Hepatocyte (in vitro differentiated cells): Measurements from ENCODE around the gene ZNF831. TPM values are rescaled to one million over a fixed set of nuclear protein-coding genes. Genes with fewer than 3 reads are reported as not detected.

Experiments
- DNase-seq: peaks from one replicate; pipeline ENCODE4 v3.0.0-alpha.2; 2016; ENCODE audit warnings: low spot score
- H2AFZ ChIP-seq: fragments of 200-600 bp; sonication (generic); 2 replicates; pipeline ENCODE4 v1.6.0; 2016; ENCODE audit warnings: antibody characterized with exemption, mild to moderate bottlenecking
- H3K27ac ChIP-seq: fragments of 200-600 bp; sonication (generic); 2 replicates; pipeline ENCODE4 v1.5.1; 2016; ENCODE audit warnings: mild to moderate bottlenecking
- H3K27me3 ChIP-seq: fragments of 200-600 bp; sonication (generic); 2 replicates; pipeline ENCODE4 v1.6.1; 2016
- H3K36me3 ChIP-seq: fragments of 200-600 bp; sonication (generic); replicated peaks from 2 replicates; pipeline ENCODE4 v1.5.1; 2016; ENCODE audit warnings: low read depth; ENCODE audit not compliant: insufficient read depth
- H3K4me1 ChIP-seq: fragments of 200-600 bp; sonication (generic); 2 replicates; pipeline ENCODE4 v1.5.1; 2016; ENCODE audit warnings: mild to moderate bottlenecking, moderate library complexity; ENCODE audit not compliant: insufficient read depth
- H3K4me2 ChIP-seq: fragments of 200-600 bp; sonication (generic); 2 replicates; pipeline ENCODE4 v1.6.0; 2016
- H3K4me3 ChIP-seq: fragments of 200-600 bp; sonication (generic); 2 replicates; pipeline ENCODE4 v1.5.1; 2016; ENCODE audit warnings: mild to moderate bottlenecking
- H3K79me2 ChIP-seq: fragments of 200-600 bp; sonication (generic); 2 replicates; pipeline ENCODE4 v1.6.0; 2017; ENCODE audit warnings: mild to moderate bottlenecking
- H3K9me2 ChIP-seq: fragments of 200-600 bp; sonication (generic); replicated peaks from 2 replicates; pipeline ENCODE4 v1.6.0; 2017; ENCODE audit warnings: mild to moderate bottlenecking; ENCODE audit not compliant: insufficient read depth
- H3K9me3 ChIP-seq: fragments of 200-600 bp; sonication (generic); 2 replicates; pipeline ENCODE4 v1.5.1; 2016; ENCODE audit warnings: low read depth, mild to moderate bottlenecking
- H4K20me1 ChIP-seq: fragments of 200-600 bp; sonication (generic); 2 replicates; pipeline ENCODE4 v1.6.0; 2016; ENCODE audit warnings: mild to moderate bottlenecking; ENCODE audit not compliant: insufficient read depth, poor library complexity, severe bottlenecking
- EZH2 ChIP-seq: fragments of 200-600 bp; sonication (generic); IDR thresholded peaks from 2 replicates; pipeline ENCODE4 v1.6.1; 2016; ENCODE audit warnings: antibody characterized with exemption, mild to moderate bottlenecking, borderline replicate concordance
- EZH2phosphoT487 ChIP-seq: fragments of 200-600 bp; sonication (generic); IDR thresholded peaks from one replicate; pipeline ENCODE4 v1.6.1; 2018; ENCODE audit warnings: antibody characterized with exemption, mild to moderate bottlenecking, low read depth, moderate library complexity; ENCODE audit not compliant: unreplicated experiment, severe bottlenecking
- WGBS: methylation state at CpG from one replicate; pipeline ENCODE4 v1.1.6; 2016; ENCODE audit warnings: low lambda C conversion rate; ENCODE audit errors: missing lambda C conversion rate; 5-methylcytosine and 5-hydroxymethylcytosine counted together
- polyA plus RNA-seq: library from polyadenylated mRNA; unstranded; fragments of >200 nt; fragmentation: Nextera tagmentation; extraction: Ambion mirVana; gene quantifications from 2 replicates; pipeline ENCODE4 v1.2.1, GENCODE V29; 2016
- total RNA-seq: library from RNA; depleted of rRNA; stranded (reverse); fragments of >200 nt; gene quantifications from 2 replicates; pipeline ENCODE4 v1.2.3, GENCODE V29; 2014
- TF ChIP-seq, protein P1 (sequence below): fragments of 200-600 bp; sonication (generic); IDR thresholded peaks from 2 replicates; pipeline ENCODE4 v1.5.1; 2016; ENCODE audit warnings: antibody characterized with exemption, mild to moderate bottlenecking; ENCODE audit not compliant: poor library complexity

ZNF831 gene
- total and polyA plus RNA-seq, 2 experiments from 2014 or later, result not detected

GRCh38 chr20:59291740-59292383 lies 128.2 kb downstream of the ZNF831 start:
- Histone ChIP-seq H3K36me3 (no peaks in the 10 kb centered on the region), H3K9me3 (no peaks in the 10 kb centered on the region), H3K4me1 (no peaks in the 10 kb centered on the region), H3K4me3 (no peak overlapping the region), H3K27me3 (peaks cover 12% of the 10 kb centered on the region), H3K27ac (no peak overlapping the region), H3K79me2 (no peaks in the 10 kb centered on the region), H3K4me2 (no peak overlapping the region), H4K20me1 (no peaks in the 10 kb centered on the region), H2AFZ (no peak overlapping the region), H3K9me2 (no peaks in the 10 kb centered on the region)
- peak; percentile 44 for DNase-seq
- 88% methylated on average over 19 of the region's 19 CpGs for WGBS
- TF ChIP-seq, protein P1, sequence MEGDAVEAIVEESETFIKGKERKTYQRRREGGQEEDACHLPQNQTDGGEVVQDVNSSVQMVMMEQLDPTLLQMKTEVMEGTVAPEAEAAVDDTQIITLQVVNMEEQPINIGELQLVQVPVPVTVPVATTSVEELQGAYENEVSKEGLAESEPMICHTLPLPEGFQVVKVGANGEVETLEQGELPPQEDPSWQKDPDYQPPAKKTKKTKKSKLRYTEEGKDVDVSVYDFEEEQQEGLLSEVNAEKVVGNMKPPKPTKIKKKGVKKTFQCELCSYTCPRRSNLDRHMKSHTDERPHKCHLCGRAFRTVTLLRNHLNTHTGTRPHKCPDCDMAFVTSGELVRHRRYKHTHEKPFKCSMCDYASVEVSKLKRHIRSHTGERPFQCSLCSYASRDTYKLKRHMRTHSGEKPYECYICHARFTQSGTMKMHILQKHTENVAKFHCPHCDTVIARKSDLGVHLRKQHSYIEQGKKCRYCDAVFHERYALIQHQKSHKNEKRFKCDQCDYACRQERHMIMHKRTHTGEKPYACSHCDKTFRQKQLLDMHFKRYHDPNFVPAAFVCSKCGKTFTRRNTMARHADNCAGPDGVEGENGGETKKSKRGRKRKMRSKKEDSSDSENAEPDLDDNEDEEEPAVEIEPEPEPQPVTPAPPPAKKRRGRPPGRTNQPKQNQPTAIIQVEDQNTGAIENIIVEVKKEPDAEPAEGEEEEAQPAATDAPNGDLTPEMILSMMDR, result no peak
- no peak for TF ChIP-seq EZH2
- TF ChIP-seq EZH2phosphoT487, result no peak

DNA sequence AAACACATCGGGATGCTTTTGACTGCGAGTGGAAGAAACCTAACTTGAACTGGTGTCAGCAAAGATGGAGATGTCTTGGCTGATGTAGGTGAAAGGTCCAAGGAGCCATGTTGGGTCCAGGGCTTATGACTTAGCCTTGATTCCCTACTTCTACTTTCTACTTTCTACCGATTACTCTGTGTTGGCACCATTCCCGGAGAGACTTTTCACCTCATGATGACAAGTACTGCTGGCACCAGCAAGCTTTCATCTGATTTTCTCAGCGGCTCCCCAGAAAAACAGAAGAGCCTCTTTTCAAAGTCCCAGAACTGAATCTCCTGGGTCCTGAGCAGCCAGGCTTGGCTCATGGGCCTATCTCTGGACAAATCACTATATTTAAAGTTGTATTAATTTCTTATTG lies 131.9 kb downstream of the ZNF831 start:
- H4K20me1 ChIP-seq, result no peaks in the 10 kb centered on the region
- H3K36me3 ChIP-seq, result no peaks in the 10 kb centered on the region
- no peak for TF ChIP-seq EZH2phosphoT487
- no peak for TF ChIP-seq EZH2
- TF ChIP-seq, protein P1, result no peak
- no peak overlapping the region for H2AFZ ChIP-seq
- 67% methylated on average over 5 of the region's 5 CpGs for WGBS
- H3K4me1 ChIP-seq, result peaks cover 9% of the 10 kb centered on the region
- no peak overlapping the region for H3K4me2 ChIP-seq
- H3K27ac ChIP-seq, result no peak overlapping the region
- H3K4me3 ChIP-seq, result no peak overlapping the region
- no peaks in the 10 kb centered on the region for H3K79me2 ChIP-seq
- H3K27me3 ChIP-seq, result peaks cover 27% of the 10 kb centered on the region
- DNase-seq, result no peak
- no peaks in the 10 kb centered on the region for H3K9me2 ChIP-seq
- no peaks in the 10 kb centered on the region for H3K9me3 ChIP-seq

GRCh38 chr20:59297686-59298085 lies 134.1 kb downstream of the ZNF831 start:
- peaks cover 49% of the 10 kb centered on the region for H3K27me3 ChIP-seq
- H3K4me2 ChIP-seq, result no peak overlapping the region
- DNase-seq, result no peak
- H3K79me2 ChIP-seq, result no peaks in the 10 kb centered on the region
- H3K9me2 ChIP-seq, result no peaks in the 10 kb centered on the region
- H3K4me3 ChIP-seq, result no peak overlapping the region
- TF ChIP-seq EZH2 (no peak), EZH2phosphoT487 (no peak)
- TF ChIP-seq, protein P1, result no peak
- no peaks in the 10 kb centered on the region for H3K9me3 ChIP-seq
- H2AFZ ChIP-seq, result no peak overlapping the region
- 83% methylated on average over 7 of the region's 7 CpGs for WGBS
- no peak overlapping the region for H3K27ac ChIP-seq
- peaks cover 14% of the 10 kb centered on the region for H3K4me1 ChIP-seq
- H4K20me1 ChIP-seq, result no peaks in the 10 kb centered on the region
- no peaks in the 10 kb centered on the region for H3K36me3 ChIP-seq
